AG04450 (cell line): Measurements from ENCODE around the gene GLIS1. TPM values are rescaled to one million over a fixed set of nuclear protein-coding genes. Genes with fewer than 3 reads are reported as not detected.

Experiments used
- CTCF ChIA-PET: fragments of 300-600, 350-600 bp; formaldehyde crosslinking; extraction: SDS; loops from one replicate; lab custom pipeline; 2022; ENCODE audit warnings: antibody characterized with exemption, inconsistent platforms; lab: Charles Lee
- POLR2A ChIA-PET: fragments of 350-600 bp; formaldehyde crosslinking; extraction: SDS; loops from one replicate; lab custom pipeline; 2021; ENCODE audit warnings: antibody characterized with exemption, inconsistent platforms; lab: Yijun Ruan, JAX
- DNase-seq: peaks from one replicate; pipeline ENCODE4 v3.0.0-alpha.2; 2011; ENCODE audit warnings: low read depth, low spot score
- H3K27ac ChIP-seq: one replicate; pipeline ENCODE4 v1.5.1; 2012; ENCODE audit warnings: low read depth, low read length, control low read depth
- H3K27me3 ChIP-seq: one replicate; pipeline ENCODE4 v1.6.0; 2012; ENCODE audit warnings: low read length; ENCODE audit not compliant: control insufficient read depth, insufficient read depth
- H3K4me3 ChIP-seq: 2 replicates; pipeline ENCODE4 v1.5.1; 2011; ENCODE audit warnings: mild to moderate bottlenecking, low read depth, low read length, control low read depth
- H3K9me3 ChIP-seq: 2 replicates; pipeline ENCODE4 v1.5.1; 2012; ENCODE audit warnings: low read length; ENCODE audit not compliant: control insufficient read depth, insufficient read depth
- CTCF ChIP-seq: IDR thresholded peaks from 2 replicates; pipeline ENCODE4 v1.5.1; 2011; ENCODE audit warnings: low read depth, low read length, control low read depth, inconsistent platforms
- polyA plus RNA-seq: library from polyadenylated mRNA; depleted of rRNA; stranded (reverse); fragments of >200 nt; gene quantifications from 2 replicates; pipeline ENCODE4 v1.2.3, GENCODE V29; 2011

GLIS1 gene
- polyA plus RNA-seq, 1 experiment: 0.77 TPM

- TF ChIP-seq CTCF: no peak
- ChIA-PET POLR2A (no interaction called here), CTCF (interaction anchor here (0.5 to 4.6 kb wide), 20 partner anchors 9 to 374 kb away, joined by 3 to 65 read pairs (median 4); partner anchors contain the start of gene NDC1)
- no peak overlapping the region for H3K27ac ChIP-seq
- no peak overlapping the region for H3K4me3 ChIP-seq
- DNase-seq: no peak
- H3K27me3 ChIP-seq: peaks cover 40% of the 10 kb centered on the region
- peaks cover 4% of the 10 kb centered on the region for H3K9me3 ChIP-seq
These were observed 252.5 kb downstream of the GLIS1 start for GRCh38 chr1:53486395-53487026.

GRCh38 chr1:53485478-53486394, 253.2 kb downstream of the GLIS1 start:
- Histone ChIP-seq H3K27ac (no peak overlapping the region), H3K27me3 (peaks cover 43% of the 10 kb centered on the region), H3K4me3 (no peak overlapping the region), H3K9me3 (peaks cover 4% of the 10 kb centered on the region)
- ChIA-PET CTCF (interaction anchor here (0.5 to 4.6 kb wide), 34 partner anchors 9 to 375 kb away, joined by 3 to 65 read pairs (median 4); partner anchors contain the start of gene NDC1), POLR2A (no interaction called here)
- TF ChIP-seq CTCF: peak; percentile 92
- DNase-seq: peak; percentile 52

DNA sequence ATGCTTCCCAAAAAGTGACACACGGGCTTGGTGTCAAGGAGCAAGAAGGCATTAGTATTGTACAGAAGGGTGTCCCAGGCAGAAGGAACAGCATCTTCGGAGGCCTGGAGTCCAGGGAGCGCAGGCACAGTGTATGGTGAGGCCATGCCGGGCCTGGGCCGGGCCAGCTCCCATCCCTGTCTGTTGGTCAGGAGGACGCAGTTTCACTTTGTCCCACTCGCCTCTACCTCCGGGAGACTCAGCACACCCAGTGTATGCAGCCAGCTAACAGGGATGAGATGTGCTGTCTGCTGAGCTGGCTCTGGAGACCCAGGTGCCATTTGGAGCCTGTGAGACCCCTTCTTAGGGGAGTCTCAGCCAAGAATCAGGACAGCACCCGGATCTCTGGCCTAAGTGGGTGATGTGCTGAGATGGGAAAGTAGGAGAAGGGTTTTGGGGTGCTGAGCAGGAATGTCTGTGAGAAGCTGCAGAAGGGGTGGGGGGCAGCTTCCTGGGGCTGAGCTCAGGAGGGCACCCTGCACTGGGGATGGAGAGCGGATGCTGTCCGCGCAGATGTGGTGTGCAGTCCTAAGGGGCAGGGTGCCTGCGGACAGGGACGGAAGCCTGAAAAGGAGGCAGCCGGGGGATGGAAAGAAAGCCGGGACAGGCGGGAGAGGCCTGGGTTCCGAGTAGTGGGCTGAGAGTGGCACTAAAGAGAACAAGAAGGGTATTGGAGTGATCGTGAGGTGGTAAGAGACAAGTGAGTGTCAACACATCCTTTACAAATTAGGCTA, 254.1 kb downstream of the GLIS1 start:
- H3K9me3 ChIP-seq: peaks cover 3% of the 10 kb centered on the region
- no peak overlapping the region for H3K27ac ChIP-seq
- POLR2A ChIA-PET: no interaction called here
- H3K4me3 ChIP-seq: no peak overlapping the region
- CTCF ChIA-PET: interaction anchor here (0.7 to 4.6 kb wide), 14 partner anchors 8 to 363 kb away, joined by 3 to 65 read pairs (median 5); no protein-coding TSS in a partner anchor
- H3K27me3 ChIP-seq: peaks cover 41% of the 10 kb centered on the region
- no peak for TF ChIP-seq CTCF
- DNase-seq: no peak

DNA sequence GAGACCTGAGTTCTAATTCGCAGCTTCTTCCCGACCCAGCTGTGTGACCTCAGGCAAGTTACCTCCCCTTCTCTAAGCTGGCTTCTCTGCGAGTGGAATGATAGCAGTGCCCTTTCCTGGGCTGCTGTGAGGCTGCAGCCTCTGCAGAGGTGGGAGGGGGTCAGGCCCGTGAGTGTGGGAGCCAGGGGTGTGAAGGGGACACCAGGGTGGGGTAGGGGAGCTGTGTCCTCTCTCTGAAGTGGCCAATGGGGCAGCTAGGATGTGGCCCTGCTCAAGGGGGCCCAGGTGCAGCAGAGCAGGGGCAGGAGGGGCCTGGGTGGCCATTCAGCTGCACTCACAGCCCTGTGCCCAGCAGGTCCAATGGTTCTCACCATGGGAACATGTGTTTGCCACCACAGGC, 255.3 kb downstream of the GLIS1 start:
- no peak for TF ChIP-seq CTCF
- CTCF ChIA-PET: interaction anchor here (0.5 to 4.6 kb wide), 5 partner anchors 253 to 1326 kb away, joined by 3 to 65 read pairs (median 11); no protein-coding TSS in a partner anchor
- no peaks in the 10 kb centered on the region; the same call in 1 of the 2 replicates for H3K9me3 ChIP-seq
- DNase-seq: no peak
- H3K4me3 ChIP-seq: no peak overlapping the region
- peaks cover 41% of the 10 kb centered on the region for H3K27me3 ChIP-seq
- POLR2A ChIA-PET: no interaction called here
- H3K27ac ChIP-seq: no peak overlapping the region
